ENCODE results near the gene XRN1.
"Not testable (repeated sequence)": the region's sequence is repeated elsewhere in the genome, so short reads cannot be mapped to it uniquely, and the experiment has no call there.

The XRN1 gene

GRCh38 chr3:142436951-142437585, 10.8 kb downstream of the XRN1 start:
- no peak for DNase-seq (ENCODE audit: low read depth)
- H3K4me3 ChIP-seq (ENCODE audit: low read depth, low read length): no peak overlapping the region
- no peak for TF ChIP-seq CTCF (IDR thresholded peaks at IDR 0.05; ENCODE audit: control insufficient read depth, extremely low read depth, insufficient read depth)

- TF ChIP-seq CTCF (IDR thresholded peaks at IDR 0.05; ENCODE audit: control insufficient read depth, extremely low read depth, insufficient read depth): no peak
- no peak for DNase-seq (ENCODE audit: low read depth)
- no peak overlapping the region for H3K4me3 ChIP-seq (ENCODE audit: low read depth, low read length)
Observed at GRCh38 chr3:142434503-142434902, 13.3 kb downstream of the XRN1 start.

GRCh38 chr3:142433110-142433509, 14.7 kb downstream of the XRN1 start:
- no peak for TF ChIP-seq CTCF (IDR thresholded peaks at IDR 0.05; ENCODE audit: control insufficient read depth, extremely low read depth, insufficient read depth)
- DNase-seq (ENCODE audit: low read depth): no peak
- no peak overlapping the region for H3K4me3 ChIP-seq (ENCODE audit: low read depth, low read length)

GRCh38 chr3:142429582-142429981, 18.3 kb downstream of the XRN1 start:
- no peak for TF ChIP-seq CTCF (IDR thresholded peaks at IDR 0.05; ENCODE audit: control insufficient read depth, extremely low read depth, insufficient read depth)
- DNase-seq (ENCODE audit: low read depth): no peak
- no peak overlapping the region for H3K4me3 ChIP-seq (ENCODE audit: low read depth, low read length)

- no peak for DNase-seq (ENCODE audit: low read depth)
- H3K4me3 ChIP-seq (ENCODE audit: low read depth, low read length): no peak overlapping the region
- TF ChIP-seq CTCF (IDR thresholded peaks at IDR 0.05; ENCODE audit: control insufficient read depth, extremely low read depth, insufficient read depth): no peak
Observed at GRCh38 chr3:142424754-142425153, 23.1 kb downstream of the XRN1 start.

GRCh38 chr3:142418926-142419592, 28.8 kb downstream of the XRN1 start:
- DNase-seq (ENCODE audit: low read depth): no peak
- TF ChIP-seq CTCF (IDR thresholded peaks at IDR 0.05; ENCODE audit: control insufficient read depth, extremely low read depth, insufficient read depth): no peak
- no peak overlapping the region for H3K4me3 ChIP-seq (ENCODE audit: low read depth, low read length)

GRCh38 chr3:142417302-142417701, 30.5 kb downstream of the XRN1 start:
- no peak overlapping the region for H3K4me3 ChIP-seq (ENCODE audit: low read depth, low read length)
- no peak for DNase-seq (ENCODE audit: low read depth)
- no peak for TF ChIP-seq CTCF (IDR thresholded peaks at IDR 0.05; ENCODE audit: control insufficient read depth, extremely low read depth, insufficient read depth)

- not testable (repeated sequence) for H3K4me3 ChIP-seq (ENCODE audit: low read depth, low read length); DNase-seq (ENCODE audit: low read depth)
Observed at GRCh38 chr3:142400537-142400936, 47.3 kb downstream of the XRN1 start.
